ENCODE results near the gene ADH6. TPM values are rescaled to one million over a fixed set of nuclear protein-coding genes. Genes with fewer than 3 reads are reported as not detected.

Gene ADH6
- total RNA-seq, 4 donors from 2014 or later, result not detected

GRCh38 chr4:99205153-99205979 lies 13.7 kb downstream of the ADH6 start:
- TF ChIP-seq, protein P1, sequence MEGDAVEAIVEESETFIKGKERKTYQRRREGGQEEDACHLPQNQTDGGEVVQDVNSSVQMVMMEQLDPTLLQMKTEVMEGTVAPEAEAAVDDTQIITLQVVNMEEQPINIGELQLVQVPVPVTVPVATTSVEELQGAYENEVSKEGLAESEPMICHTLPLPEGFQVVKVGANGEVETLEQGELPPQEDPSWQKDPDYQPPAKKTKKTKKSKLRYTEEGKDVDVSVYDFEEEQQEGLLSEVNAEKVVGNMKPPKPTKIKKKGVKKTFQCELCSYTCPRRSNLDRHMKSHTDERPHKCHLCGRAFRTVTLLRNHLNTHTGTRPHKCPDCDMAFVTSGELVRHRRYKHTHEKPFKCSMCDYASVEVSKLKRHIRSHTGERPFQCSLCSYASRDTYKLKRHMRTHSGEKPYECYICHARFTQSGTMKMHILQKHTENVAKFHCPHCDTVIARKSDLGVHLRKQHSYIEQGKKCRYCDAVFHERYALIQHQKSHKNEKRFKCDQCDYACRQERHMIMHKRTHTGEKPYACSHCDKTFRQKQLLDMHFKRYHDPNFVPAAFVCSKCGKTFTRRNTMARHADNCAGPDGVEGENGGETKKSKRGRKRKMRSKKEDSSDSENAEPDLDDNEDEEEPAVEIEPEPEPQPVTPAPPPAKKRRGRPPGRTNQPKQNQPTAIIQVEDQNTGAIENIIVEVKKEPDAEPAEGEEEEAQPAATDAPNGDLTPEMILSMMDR (IDR thresholded peaks at IDR 0.05; ENCODE audit: low read depth), result no peak

DNA sequence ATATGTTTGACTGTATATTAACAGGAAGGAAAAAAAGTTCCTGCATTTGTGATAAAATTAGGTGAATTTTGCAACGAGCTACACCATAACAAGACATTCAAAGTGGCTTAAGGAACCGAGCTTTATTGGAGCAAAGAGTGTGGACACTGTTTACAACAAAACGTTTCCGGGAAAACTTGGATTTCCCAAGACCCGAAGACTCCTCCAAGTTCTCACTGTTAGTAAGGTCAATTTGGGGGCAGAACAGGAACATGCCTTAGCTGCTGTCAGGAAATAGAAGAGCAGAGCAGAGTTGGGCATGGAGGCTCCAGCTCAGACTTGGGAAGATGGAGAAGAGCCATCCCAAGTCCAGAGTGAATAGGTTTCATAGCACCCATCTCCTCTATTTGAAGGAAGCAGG lies 16.5 kb downstream of the ADH6 start:
- TF ChIP-seq, protein P1 (IDR thresholded peaks at IDR 0.05; ENCODE audit: low read depth), result no peak

GRCh38 chr4:99202094-99202493 lies 17.0 kb downstream of the ADH6 start:
- TF ChIP-seq, protein P1 (IDR thresholded peaks at IDR 0.05; ENCODE audit: low read depth), result no peak

GRCh38 chr4:99201690-99202089 lies 17.4 kb downstream of the ADH6 start:
- TF ChIP-seq, protein P1 (IDR thresholded peaks at IDR 0.05; ENCODE audit: low read depth), result no peak

DNA sequence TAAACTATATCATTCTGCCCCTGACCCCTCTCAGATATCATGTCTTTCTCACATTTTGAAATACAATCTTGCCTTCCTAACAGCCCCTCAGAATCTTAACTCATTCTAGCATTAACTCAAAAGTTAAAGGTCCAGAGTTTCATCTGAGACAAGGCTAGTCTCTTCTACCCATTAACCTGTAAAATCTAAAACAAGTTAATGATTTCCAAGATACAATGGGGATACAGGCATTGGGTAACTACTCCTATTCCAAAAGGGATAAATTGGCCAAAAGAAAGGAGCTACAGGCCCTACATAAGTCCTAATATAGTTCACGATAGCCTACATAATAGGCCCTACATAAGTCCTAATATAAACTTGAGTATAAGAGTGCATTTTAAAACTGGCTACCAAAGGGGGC lies 18.9 kb downstream of the ADH6 start:
- TF ChIP-seq, protein P1 (IDR thresholded peaks at IDR 0.05; ENCODE audit: low read depth), result no peak

DNA sequence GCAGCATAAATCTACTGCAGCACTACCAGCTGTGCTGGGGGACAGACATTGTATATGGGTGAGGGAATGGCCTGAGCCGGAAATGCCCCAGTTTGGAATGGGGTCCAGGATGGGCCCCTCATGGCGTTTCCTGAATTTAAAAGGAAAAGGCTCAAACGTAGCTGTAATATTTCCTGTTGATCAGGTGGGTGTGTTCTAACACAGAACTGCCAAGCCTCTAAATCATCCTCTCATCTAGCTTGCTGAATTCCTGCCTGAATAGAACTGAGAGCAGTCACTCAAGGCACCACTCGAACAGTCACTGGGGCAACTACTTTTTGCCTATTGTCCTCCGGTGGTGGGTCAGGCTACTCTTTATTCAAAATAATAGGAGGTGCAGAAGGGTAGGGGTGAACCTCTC lies 28.7 kb downstream of the ADH6 start:
- TF ChIP-seq, protein P1 (IDR thresholded peaks at IDR 0.05; ENCODE audit: low read depth), result no peak

DNA sequence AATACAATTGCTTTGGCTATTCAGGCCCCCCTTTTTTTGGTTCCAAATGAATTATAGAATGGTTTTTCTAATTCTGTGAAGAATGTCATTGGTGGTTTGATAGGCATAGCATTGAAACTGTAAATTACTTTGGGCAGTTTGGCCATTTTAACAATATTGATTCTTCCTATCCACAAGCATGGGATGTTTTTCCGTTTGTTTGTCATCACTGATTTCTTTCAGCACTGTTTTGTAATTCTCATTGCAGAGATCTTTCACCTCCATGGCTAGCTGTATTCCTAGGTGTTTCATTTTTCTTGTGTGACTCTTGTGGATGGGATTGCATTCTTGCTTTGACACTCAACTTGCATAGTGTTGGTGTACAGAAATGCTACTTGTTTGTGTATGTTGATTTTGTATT lies 33.0 kb downstream of the ADH6 start:
- TF ChIP-seq, protein P1 (IDR thresholded peaks at IDR 0.05; ENCODE audit: low read depth), result no peak

All from subcutaneous adipose tissue (tissue), 4 donors.